Sigmoid colon (tissue), 4 donors: ENCODE measurements around the gene SPAG6.

ENCODE experiments used
- CTCF ChIP-seq, 4 experiments: fragments of 450-650 bp in 3 of 4; fragments of 200-600 bp in 1 of 4; IDR thresholded peaks; one replicate each; pipeline ENCODE4 v1.5.1; 2016 to 2019; ENCODE audit warnings: antibody characterized with exemption in 4 of 4, mild to moderate bottlenecking in 3 of 4, moderate library complexity in 2 of 4
- EP300 ChIP-seq, 4 donors: sonication (generic); formaldehyde crosslinking; IDR thresholded peaks; one replicate each; pipeline ENCODE4 v1.6.1; 2017; ENCODE audit warnings: antibody characterized with exemption in 4 of 4
- POLR2A ChIP-seq, 2 donors: fragments of 450-650 bp; IDR thresholded peaks; one replicate each; pipeline ENCODE4 v1.6.1; 2016; ENCODE audit warnings: antibody characterized with exemption in 2 of 2, mild to moderate bottlenecking in 2 of 2, moderate library complexity in 2 of 2
- POLR2AphosphoS5 ChIP-seq, 4 donors: sonication (generic); formaldehyde crosslinking; IDR thresholded peaks; one replicate each; pipeline ENCODE4 v1.6.1; 2017; ENCODE audit warnings: antibody characterized with exemption in 4 of 4

- peak in 1 of 4 donors; percentile 13 for TF ChIP-seq POLR2AphosphoS5 (IDR thresholded peaks at IDR 0.05)
- TF ChIP-seq CTCF (IDR thresholded peaks at IDR 0.05), result no peak
- no peak for TF ChIP-seq EP300 (IDR thresholded peaks at IDR 0.05)
- TF ChIP-seq POLR2A (IDR thresholded peaks at IDR 0.05), result no peak
Measured at GRCh38 chr10:22320591-22321155, 24.6 kb upstream of the SPAG6 start, which contains the start of gene BMI1.
